DOHH2 (cell line): ENCODE measurements around the gene CLEC4E.

Experiments
- H3F3A ChIP-seq: fragments of 200-600 bp; sonication (generic), shearing (Covaris generic); 2 replicates; pipeline ENCODE4 v1.6.0; 2016; ENCODE audit warnings: antibody characterized with exemption, mild to moderate bottlenecking; ENCODE audit not compliant: control insufficient read depth, insufficient read depth
- H3K27ac ChIP-seq: fragments of 200-600 bp; sonication (generic); 2 replicates; pipeline ENCODE4 v1.5.1; 2014; ENCODE audit warnings: low read depth, mild to moderate bottlenecking, low read length, moderate library complexity
- H3K27me3 ChIP-seq: fragments of 200-600 bp; sonication (generic); 2 replicates; pipeline ENCODE4 v1.6.1; 2014; ENCODE audit warnings: mild to moderate bottlenecking, low read length, mixed read lengths; ENCODE audit not compliant: control insufficient read depth
- H3K36me3 ChIP-seq: fragments of 200-600 bp; sonication (generic); 2 replicates; pipeline ENCODE4 v1.6.1; 2014; ENCODE audit warnings: mild to moderate bottlenecking, low read length, moderate library complexity, mixed read lengths; ENCODE audit not compliant: control insufficient read depth
- H3K4me1 ChIP-seq: fragments of 200-600 bp; sonication (generic); 2 replicates; pipeline ENCODE4 v1.6.1; 2014; ENCODE audit warnings: mild to moderate bottlenecking, low read length, mixed read lengths; ENCODE audit not compliant: control insufficient read depth
- H3K4me2 ChIP-seq: fragments of 200-600 bp; sonication (generic); 2 replicates; pipeline ENCODE4 v1.6.0; 2014; ENCODE audit warnings: mild to moderate bottlenecking, low read length, moderate library complexity
- H3K4me3 ChIP-seq: fragments of 200-600 bp; sonication (generic); 2 replicates; pipeline ENCODE4 v1.5.1; 2014; ENCODE audit warnings: mild to moderate bottlenecking, low read length, mixed read lengths
- H3K79me2 ChIP-seq: fragments of 200-600 bp; sonication (generic); 2 replicates; pipeline ENCODE4 v1.6.1; 2014; ENCODE audit warnings: mild to moderate bottlenecking, low read length, mixed read lengths; ENCODE audit not compliant: control insufficient read depth
- H3K9me2 ChIP-seq: fragments of 200-600 bp; sonication (generic); replicated peaks from 2 replicates; pipeline ENCODE4 v1.6.1; 2014; ENCODE audit warnings: mild to moderate bottlenecking, low read length, mixed read lengths; ENCODE audit not compliant: control insufficient read depth
- H3K9me3 ChIP-seq: fragments of 200-600 bp; sonication (generic); 2 replicates; pipeline ENCODE4 v1.6.1; 2014; ENCODE audit warnings: antibody characterized with exemption, low read length, mixed read lengths; ENCODE audit not compliant: control insufficient read depth, insufficient read depth
- H4K20me1 ChIP-seq: fragments of 200-600 bp; sonication (generic); 2 replicates; pipeline ENCODE4 v1.6.0; 2014; ENCODE audit warnings: low read depth, mild to moderate bottlenecking, antibody characterized with exemption, low read length, moderate library complexity; ENCODE audit not compliant: control insufficient read depth, insufficient read depth
- EZH2phosphoT487 ChIP-seq: fragments of 200-600 bp; sonication (generic); IDR thresholded peaks from 2 replicates; pipeline ENCODE4 v1.6.1; 2017; ENCODE audit warnings: borderline replicate concordance, mild to moderate bottlenecking, antibody characterized with exemption, low read length, moderate library complexity, mixed read lengths
- TF ChIP-seq, protein P1 (sequence below): fragments of 200-600 bp; sonication (generic); IDR thresholded peaks from one replicate; pipeline ENCODE4 v1.5.1; 2014; ENCODE audit warnings: antibody characterized with exemption, mild to moderate bottlenecking, low read depth, low read length; ENCODE audit not compliant: poor library complexity, severe bottlenecking

CLEC4E gene

DNA sequence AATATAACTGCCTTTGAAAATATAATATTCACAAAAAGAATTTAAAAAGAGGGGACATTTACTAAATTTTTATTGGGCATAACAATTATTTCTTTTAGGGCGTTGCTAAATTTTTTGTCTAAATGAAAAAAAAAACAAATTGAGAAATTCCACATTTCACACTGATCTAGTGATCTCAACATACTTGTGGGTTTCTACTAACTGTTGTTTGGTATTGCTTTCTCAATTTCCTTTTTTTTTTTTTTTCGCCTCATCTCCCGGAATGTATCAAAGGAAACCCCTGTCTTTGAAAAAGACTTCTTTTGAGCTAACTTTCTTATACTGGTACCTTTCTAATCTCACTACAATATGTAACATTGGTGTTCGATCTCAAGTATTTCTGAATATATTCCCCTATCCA, 27.4 kb downstream of the CLEC4E start, which contains the start of gene CLEC4D:
CLEC4D (plus strand) TSS at position 248 of the 400 bp plus-strand sequence. CDS start 230 bp downstream, outside the sequence.
- Histone ChIP-seq H3K4me2 (no peak within 1 kb of the TSS), H3K9me2 (no peaks in the 10 kb centered on the region), H3F3A (no peaks in the 10 kb centered on the region), H3K79me2 (no peaks in the 10 kb centered on the region), H3K4me1 (peaks cover 8% of the 10 kb centered on the region), H3K9me3 (no peaks in the 10 kb centered on the region), H3K36me3 (no peaks in the 10 kb centered on the region), H3K27ac (no peak within 1 kb of the TSS), H3K27me3 (peaks cover 22% of the 10 kb centered on the region), H4K20me1 (no peaks in the 10 kb centered on the region), H3K4me3 (no peak within 1 kb of the TSS)
- TF ChIP-seq, protein P1, sequence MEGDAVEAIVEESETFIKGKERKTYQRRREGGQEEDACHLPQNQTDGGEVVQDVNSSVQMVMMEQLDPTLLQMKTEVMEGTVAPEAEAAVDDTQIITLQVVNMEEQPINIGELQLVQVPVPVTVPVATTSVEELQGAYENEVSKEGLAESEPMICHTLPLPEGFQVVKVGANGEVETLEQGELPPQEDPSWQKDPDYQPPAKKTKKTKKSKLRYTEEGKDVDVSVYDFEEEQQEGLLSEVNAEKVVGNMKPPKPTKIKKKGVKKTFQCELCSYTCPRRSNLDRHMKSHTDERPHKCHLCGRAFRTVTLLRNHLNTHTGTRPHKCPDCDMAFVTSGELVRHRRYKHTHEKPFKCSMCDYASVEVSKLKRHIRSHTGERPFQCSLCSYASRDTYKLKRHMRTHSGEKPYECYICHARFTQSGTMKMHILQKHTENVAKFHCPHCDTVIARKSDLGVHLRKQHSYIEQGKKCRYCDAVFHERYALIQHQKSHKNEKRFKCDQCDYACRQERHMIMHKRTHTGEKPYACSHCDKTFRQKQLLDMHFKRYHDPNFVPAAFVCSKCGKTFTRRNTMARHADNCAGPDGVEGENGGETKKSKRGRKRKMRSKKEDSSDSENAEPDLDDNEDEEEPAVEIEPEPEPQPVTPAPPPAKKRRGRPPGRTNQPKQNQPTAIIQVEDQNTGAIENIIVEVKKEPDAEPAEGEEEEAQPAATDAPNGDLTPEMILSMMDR, result no peak
- TF ChIP-seq EZH2phosphoT487, result no peak

DNA sequence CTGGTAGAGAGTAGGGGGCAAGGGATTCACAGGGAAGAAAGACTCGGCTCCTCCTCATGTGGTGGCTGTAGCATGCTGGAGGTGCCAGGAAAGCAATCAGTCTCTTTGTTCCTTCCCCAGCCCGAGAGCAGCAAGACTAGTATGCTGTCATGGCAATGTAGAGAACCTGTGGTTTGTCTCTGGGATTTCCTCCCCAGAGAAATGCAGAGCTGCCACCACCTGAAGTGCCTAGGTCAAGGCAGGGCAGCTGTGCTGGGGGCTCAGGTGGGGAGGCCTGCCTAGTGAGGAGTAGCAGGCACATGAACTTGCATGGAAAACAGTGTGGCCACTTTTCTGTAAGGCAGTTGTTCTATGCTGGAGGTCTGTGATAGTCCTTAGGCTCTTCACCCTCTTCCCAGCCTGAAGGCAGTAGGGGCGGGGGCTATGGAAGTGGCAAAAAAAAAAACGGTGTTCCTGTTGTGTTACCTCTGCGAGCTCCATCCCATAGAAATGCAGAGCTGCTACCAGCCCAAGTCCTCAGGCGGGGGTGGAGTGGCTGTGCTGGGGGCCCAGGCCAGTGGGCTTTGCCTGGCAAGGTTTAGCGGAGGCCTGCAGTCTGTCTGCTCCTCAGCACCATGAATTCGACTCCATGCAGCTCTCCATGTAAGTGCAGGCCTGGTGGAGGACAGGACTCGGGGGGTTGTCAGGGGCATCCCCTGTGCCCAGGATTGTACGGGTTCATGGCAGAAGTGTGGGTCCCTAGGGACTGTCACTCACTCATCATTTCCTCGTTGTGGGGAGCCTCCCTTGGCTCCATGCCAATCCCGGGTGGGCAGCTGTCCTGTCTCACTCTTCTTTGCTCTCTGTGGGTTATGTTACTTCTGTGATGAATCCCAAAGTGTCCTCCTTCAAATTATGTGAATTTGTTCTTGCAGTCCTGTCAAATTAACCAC, 31.5 kb downstream of the CLEC4E start:
- Histone ChIP-seq H4K20me1 (no peaks in the 10 kb centered on the region), H3K4me2 (no peak overlapping the region), H3K4me3 (no peak overlapping the region), H3K9me2 (no peaks in the 10 kb centered on the region), H3F3A (no peaks in the 10 kb centered on the region), H3K36me3 (no peaks in the 10 kb centered on the region), H3K27me3 (peaks cover 19% of the 10 kb centered on the region; the same call in 1 of the 2 replicates), H3K79me2 (no peaks in the 10 kb centered on the region), H3K27ac (no peak overlapping the region), H3K4me1 (peaks cover 8% of the 10 kb centered on the region), H3K9me3 (no peaks in the 10 kb centered on the region)
- TF ChIP-seq, protein P1, result no peak
- no peak for TF ChIP-seq EZH2phosphoT487

DNA sequence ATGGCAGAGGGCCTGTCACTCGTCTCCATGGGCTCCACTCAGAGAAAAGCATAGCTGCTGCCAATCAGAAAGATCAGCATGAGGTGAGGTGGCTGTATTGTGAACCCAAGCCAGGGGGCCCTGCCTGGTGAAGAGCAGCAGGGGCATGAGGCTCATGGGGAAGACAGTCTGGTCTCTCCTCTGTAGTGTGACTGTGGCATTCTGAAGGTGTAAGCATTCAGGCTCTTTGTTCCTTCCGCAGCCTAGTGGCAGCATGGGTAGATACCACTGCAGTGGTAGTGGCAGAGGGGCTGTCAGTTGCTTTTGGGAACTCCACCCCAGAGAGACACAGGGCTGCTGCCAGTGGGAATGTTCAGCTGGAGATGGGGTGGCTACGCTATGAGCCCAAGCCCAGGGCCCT, 32.5 kb downstream of the CLEC4E start:
- Histone ChIP-seq H3K36me3 (no peaks in the 10 kb centered on the region), H3K4me1 (peaks cover 8% of the 10 kb centered on the region), H3K4me3 (no peak overlapping the region), H3K79me2 (no peaks in the 10 kb centered on the region), H3K4me2 (no peak overlapping the region), H3K9me3 (no peaks in the 10 kb centered on the region), H3F3A (no peaks in the 10 kb centered on the region), H3K27ac (no peak overlapping the region), H3K9me2 (no peaks in the 10 kb centered on the region), H3K27me3 (peaks cover 16% of the 10 kb centered on the region; the same call in 1 of the 2 replicates), H4K20me1 (no peaks in the 10 kb centered on the region)
- TF ChIP-seq, protein P1, result no peak
